ELR (cell line): ENCODE data around the gene FYB1.
"Not testable (repeated sequence)": the region's sequence is repeated elsewhere in the genome, so short reads cannot be mapped to it uniquely, and the experiment has no call there.

Experiments
- DNase-seq: peaks from one replicate; pipeline ENCODE4 v3.0.0-alpha.2; 2015; ENCODE audit warnings: low read depth

The FYB1 gene

DNA sequence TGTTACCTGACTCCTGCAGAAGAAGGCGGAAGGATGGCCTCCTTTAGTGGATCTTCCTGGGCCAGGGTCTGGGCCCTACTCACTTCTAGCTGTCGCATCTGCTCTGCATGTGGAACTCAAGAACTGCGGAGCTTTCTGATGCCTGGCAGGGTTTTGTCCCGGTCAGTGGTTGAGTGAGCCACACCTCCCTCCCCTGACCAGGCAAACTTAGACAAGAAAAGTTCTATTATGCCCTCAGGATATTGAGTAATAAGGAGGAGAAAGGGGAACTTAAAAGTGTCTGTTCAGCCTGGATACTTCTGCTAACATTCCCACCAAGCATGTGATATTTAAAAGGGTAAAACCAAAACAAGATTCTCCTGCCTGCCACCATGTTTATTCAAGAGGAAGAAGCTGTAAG is at the start of gene FYB1:
Gene FYB1 (minus strand): TSS at position 127 of the 400 bp plus-strand sequence. CDS start 16,603 bp downstream, outside the sequence.
- DNase-seq, result peak; percentile 79

GRCh38 chr5:39267186-39267585 is 47.8 kb upstream of the FYB1 start:
- no peak for DNase-seq

DNA sequence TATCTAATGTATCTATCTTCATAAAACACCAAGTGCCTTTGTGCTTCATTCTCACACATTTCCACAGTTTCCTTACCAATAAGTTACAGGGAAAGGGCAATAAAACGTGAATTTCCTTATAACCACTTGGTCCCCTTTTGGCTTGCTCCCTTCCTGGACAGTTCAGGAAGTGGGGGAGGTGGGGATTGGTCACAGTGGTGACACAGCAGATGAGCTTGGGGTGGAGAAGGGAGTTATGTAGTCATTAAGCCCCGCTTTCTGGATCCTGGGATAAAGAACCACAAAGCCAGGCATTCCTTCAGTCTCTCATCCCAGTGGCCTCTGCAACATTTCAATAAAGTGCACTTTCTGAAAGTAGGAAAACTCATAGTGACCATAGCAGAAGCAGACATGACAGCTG is 47.1 kb upstream of the FYB1 start:
- peak; percentile 68 for DNase-seq

DNA sequence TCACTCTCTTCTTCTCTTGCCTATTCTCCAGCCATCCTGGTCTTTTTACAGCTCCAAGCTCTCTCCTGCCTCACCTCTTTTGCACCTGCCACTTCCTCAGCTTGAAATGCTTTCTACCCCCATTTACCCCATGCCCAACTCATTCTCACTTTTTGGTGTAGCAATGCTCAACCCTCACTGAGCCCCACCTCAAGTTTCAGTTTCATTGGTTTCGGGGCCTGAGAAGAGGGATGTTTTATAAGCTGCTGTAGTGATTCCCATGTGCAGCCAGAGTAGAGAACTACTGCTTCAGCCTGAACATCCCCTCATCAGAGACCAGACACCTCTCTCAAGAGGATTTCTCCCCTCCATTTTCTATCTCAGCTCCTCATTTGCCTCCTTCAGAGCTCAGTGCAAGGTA is 45.2 kb upstream of the FYB1 start:
- DNase-seq, result no peak

GRCh38 chr5:39262981-39263380 is 43.6 kb upstream of the FYB1 start:
- DNase-seq, result no peak

DNA sequence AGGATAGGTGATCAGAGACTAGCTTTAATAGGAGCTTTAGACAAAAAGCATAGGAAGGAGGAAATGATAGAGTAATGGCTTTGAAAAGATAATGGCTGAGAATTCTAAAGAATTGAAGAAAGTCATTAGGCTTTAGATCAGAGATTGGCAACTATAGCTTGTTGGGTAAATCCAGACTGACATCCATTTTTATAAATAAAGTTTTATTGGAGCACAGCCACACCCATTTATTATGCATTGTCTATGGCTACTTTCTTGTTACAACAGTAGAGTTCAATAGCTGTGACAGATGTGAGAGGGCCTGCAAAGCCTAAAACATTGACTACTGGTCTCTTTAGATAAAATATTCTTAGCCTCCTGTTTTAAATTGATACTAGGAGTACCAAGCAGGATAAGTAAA is 40.7 kb upstream of the FYB1 start:
- no peak for DNase-seq

GRCh38 chr5:39257554-39257953 is 38.2 kb upstream of the FYB1 start:
- no peak for DNase-seq

DNA sequence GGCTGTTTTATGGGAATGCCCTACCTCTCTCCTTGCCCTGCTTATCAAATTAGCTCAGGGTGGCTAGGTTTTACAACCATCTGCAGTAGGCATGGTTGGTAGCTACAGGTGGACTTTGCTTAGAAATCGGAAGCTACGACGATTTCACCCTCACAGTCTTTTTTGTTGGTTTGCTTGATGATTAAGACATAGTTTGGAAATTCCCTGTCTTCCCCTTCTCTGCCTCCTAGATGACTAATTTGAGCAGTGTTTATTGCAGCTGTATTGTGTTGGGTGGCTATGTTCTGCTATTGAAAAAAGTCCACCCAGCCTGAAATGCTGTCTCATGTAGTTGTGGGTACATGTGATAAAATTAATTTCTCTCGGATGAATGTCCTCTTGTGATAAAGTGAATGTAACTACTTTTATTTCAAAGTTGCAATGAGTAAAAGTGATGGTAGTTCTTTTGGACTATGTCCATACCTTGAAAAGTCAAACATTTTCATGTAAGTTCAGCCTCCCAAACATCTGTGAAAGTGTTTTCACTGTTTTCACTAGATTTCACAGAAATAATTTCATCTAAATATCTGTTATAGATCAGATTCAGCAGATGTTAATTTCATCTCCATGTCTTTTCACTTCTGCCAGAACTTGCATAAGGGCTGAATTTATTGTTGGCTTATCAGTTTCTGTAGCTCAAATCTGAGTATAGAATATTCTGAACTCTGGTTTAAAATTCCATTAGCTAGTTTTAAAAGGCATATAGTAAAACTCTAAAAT is 37.3 kb upstream of the FYB1 start:
- peak; percentile 92 for DNase-seq

- no peak for DNase-seq
Observed at GRCh38 chr5:39255406-39255805, 36.0 kb upstream of the FYB1 start.

DNA sequence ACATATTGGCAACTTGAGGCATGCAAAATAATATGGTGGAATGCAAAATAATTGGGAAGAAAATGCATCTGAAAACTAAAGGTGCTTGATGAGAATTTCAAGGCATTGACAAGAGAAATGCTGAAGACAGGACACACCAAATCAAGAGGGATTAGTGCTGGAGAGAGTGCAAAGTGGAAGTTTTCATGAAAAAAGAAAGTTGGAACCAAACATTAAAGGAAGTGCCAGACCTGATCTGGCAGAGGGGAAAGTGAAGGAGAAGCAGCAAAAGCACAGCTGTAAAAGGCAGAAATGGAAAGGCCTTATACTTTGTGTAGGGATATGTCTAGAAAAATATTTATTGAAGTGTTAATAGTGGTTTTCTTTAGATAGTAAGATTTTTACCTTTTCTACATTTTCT is 35.3 kb upstream of the FYB1 start:
- DNase-seq, result no peak

- peak; percentile 74 for DNase-seq
Observed at GRCh38 chr5:39253196-39253595, 33.8 kb upstream of the FYB1 start.

- DNase-seq, result no peak
Observed at GRCh38 chr5:39249564-39250274, 30.4 kb upstream of the FYB1 start.

GRCh38 chr5:39249069-39249468 is 29.7 kb upstream of the FYB1 start:
- no peak for DNase-seq

- DNase-seq, result no peak
Observed at GRCh38 chr5:39240750-39241149, 21.4 kb upstream of the FYB1 start.

DNA sequence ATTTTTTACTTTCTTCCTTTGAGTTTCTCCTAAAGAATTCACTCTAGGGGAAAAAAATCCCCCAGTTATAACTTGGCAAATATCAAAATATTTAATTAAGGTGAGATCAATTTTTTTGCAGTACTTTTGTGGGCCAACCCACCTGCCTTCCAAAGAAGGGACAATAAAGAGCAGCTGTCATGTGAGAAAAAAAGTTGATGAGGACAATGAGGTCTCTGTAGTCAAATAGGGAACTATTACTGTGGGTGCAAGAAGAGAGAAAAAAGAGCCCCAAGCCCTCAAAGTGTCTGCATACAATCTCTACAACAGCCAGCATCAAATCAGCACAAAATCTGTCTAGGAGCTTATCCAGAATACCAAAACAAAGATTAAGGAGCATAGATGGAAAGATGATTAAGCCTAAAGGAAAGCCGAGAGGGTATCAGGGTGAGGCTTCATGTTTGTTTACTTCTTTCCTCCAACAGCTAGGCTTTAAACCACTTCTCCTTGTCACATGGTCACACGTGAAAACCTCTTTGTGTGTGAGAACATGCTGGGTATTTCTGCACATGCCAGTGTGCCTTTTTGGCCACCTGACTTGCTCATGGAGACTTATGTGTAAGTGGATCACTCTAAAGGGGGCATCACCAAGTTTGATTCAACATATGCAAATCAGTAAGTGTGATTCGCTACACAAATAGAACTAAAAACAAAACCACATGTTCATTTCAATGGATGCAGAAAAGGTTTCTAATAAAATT is 19.2 kb upstream of the FYB1 start:
- no peak for DNase-seq

GRCh38 chr5:39236718-39237117 is 17.4 kb upstream of the FYB1 start:
- no peak for DNase-seq

GRCh38 chr5:39235648-39236047 is 16.3 kb upstream of the FYB1 start:
- no peak for DNase-seq

DNA sequence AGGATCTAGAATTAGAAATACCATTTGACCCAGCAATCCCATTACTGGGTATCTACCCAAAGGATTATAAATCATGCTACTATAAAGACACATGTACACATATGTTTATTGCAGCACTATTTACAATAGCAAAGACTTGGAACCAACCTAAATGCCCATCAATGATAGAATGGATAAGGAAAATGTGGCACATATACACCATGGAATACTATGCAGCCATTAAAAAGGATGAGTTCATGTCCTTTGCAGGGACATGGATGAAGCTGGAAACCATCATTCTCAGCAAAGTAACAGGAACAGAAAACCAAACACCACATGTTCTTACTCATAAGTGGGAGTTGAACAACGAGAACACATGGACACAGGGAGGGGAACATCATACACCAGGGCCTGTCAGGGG is 15.1 kb upstream of the FYB1 start:
- not testable (repeated sequence) for DNase-seq

DNA sequence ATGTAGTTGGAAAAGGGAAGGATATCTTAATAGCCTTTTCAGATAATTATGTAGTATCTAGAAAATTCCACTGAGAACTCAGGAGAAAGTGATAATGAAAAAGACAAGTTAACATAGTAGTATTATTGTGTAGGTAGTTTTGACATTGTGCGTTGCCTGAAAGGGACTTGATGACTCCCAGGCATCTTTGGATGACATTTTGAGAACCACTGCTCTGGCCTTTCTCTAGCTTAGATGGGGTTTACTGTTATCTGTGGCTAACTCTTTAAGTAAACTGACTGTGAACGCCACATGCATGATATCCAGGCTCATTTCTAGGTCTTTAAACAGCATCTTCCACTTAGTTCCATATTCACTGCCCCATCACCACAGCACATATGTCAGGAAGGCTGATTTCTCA is 14.4 kb upstream of the FYB1 start:
- DNase-seq, result no peak

DNA sequence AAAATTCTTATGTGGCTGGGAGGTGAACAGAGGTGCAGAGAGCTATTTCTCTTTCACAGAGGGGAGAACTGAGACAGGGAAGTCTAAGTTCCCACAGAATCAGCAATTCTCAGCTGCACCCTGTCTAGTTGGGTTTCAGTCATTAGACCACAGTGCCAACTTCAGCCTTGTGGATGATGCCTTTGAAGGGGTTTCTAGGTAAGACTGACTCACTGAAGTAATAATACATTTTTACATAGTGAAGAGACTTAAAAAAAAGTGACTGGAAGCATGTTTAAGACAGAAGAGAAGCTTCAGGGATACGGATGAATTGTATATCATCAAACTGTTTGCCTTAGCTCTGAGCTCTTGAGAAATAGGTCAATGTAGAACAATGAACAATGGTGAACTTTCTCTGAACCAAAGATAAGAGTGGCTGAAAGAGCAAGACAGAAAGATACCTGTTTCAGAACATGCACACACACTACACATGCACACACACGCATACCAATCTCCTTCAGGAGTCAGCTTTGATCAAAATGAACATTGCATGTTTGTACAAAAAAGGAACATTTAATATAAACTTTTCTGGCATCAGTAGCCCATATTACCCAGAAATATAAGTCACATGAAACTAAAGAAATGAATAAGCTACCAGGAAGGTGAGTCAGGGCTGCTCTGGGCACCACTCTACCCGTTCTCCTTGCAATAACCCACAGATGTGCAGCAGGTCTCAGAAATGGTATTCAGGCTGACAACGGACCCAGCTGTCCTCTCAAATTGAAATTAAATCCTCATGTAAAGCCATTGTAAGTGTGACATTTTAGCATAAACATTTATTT is 12.6 kb upstream of the FYB1 start:
- DNase-seq, result peak; percentile 69

DNA sequence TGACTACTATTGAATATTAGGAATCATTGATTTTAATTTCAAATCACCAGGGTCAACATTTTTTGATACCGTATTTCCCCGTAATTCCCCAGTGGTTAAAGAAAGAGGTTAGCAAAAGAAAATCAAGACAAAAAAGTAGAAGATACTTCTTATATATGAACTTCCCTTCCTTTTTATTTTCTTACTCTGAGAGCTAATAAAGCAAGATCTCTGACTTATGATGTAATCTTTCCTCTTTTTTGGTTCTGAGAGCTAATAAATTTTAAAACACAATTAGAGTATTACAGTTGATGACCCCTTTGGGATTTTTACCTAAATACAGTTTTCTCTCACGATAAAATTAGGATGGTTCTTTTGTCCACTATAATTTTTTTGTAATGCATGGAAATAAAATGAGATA is 9.2 kb upstream of the FYB1 start:
- no peak for DNase-seq

DNA sequence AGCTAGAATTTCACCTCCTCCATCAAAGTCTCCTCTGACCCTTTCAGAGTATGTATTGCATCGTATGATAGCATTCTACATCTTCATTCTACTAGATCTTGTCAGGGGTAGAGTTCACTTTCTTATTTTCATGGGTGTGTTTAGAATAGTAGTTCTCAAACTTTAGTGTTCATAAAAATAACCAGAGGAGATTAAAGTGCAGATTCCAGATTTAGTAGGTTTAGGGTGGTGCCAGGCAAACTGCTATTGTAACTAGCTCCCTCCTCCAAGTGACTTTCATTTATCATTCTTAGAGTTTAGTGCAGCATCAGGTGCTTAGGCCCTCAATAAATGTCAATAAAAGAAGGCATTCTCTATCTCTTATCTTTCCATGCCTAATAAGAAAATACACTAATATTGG is 7.2 kb upstream of the FYB1 start:
- no peak for DNase-seq
